ENCODE data around the gene TM2D3.

TM2D3 gene

GRCh38 chr15:101625184-101625583, 27.0 kb downstream of the TM2D3 start:
- DNase-seq (ENCODE audit: low spot score), result no peak
- FAIRE-seq, result no peak

DNA sequence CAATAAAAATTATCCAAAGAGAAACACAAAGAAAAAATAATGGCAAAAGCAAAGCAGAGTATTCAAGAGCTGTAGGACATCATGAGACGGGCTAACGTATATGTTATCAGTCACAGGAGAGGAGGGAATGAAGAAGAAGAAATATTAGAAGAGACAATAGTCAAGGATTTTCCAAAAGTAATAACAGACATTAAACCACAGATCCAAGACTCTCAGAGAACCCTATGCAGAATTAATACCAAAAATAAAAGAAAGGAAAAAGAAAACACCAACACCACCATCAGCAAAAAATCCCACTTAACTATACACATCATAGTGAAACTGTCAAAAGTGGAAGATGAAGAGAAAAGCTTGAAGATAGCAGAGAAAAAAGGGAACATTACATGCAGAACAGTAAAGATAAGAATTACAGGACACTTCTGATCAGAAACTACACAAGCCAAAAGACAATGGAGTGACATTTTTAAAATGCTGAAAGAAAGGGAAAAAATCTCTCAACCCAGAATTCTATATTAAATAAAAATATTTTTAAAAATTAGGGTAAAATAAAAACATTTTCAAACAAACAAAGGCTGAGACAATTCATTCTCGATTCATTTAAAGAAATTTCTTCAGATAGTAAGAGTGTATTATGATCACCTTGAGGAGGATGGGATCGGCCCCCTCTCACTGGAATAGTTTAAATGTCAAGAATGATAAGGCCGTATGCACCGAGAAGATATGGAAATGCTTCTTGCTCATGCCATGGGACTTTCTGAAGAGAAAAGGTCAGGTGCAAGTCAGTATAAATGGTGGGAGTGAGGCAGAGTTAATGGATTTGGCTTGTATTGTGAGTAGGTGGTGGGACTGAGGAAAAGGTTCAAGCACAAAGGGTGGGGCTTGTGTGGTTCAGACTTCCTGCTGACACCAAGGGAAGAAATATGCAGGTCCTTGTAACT, 28.5 kb downstream of the TM2D3 start:
- no peak for FAIRE-seq
- no peak for DNase-seq (ENCODE audit: low spot score)

- FAIRE-seq (no peak), DNase-seq (ENCODE audit: low spot score) (no peak)
Measured at GRCh38 chr15:101621961-101622360, 30.2 kb downstream of the TM2D3 start.

GRCh38 chr15:101620671-101621070, 31.5 kb downstream of the TM2D3 start:
- FAIRE-seq, result no peak

GRCh38 chr15:101619615-101619865, 32.6 kb downstream of the TM2D3 start:
- DNase-seq (ENCODE audit: low spot score), result no peak
- FAIRE-seq, result no peak

More at GRCh38 chr15:101620671-101621070, 31.5 kb downstream of the TM2D3 start:
- DNase-seq (ENCODE audit: low spot score), result no peak

- FAIRE-seq (no peak), DNase-seq (ENCODE audit: low spot score) (no peak)
Measured at GRCh38 chr15:101618851-101619614, 33.1 kb downstream of the TM2D3 start.

- FAIRE-seq (no peak), DNase-seq (ENCODE audit: low spot score) (no peak)
Measured at GRCh38 chr15:101618076-101618475, 34.1 kb downstream of the TM2D3 start.

GRCh38 chr15:101617390-101617965, 34.7 kb downstream of the TM2D3 start:
- DNase-seq (ENCODE audit: low spot score), result no peak
- FAIRE-seq, result no peak

GRCh38 chr15:101615986-101616848, 36.0 kb downstream of the TM2D3 start:
- DNase-seq (ENCODE audit: low spot score), result no peak
- no peak for FAIRE-seq

DNA sequence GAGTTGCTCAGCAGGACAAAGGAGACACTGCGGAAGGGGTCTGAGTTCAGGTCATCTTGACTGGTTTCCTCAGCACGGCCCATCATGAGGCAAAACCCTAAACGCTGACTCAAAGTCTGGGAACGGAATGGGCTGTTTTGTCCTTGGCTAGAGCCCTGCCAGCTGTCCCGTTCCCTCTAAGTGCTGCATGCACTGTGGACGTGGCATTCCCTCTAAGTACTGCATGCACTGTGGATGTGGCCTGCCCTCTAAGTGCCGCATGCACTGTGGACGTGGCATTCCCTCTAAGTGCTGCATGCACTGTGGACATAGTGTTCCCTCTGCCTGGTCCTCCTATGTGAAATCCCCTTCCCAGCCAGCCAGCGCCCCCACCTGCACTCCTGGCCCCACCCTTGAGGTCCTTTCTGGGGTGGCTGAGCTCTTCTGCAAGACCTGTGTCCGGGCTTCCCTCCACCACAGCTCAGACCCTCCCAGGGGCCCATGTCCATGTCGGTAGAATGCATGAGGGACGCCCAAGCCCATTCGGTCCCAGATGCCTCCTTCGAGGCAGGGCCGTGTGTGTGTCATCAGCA, 36.7 kb downstream of the TM2D3 start:
- DNase-seq (ENCODE audit: low spot score) (no peak), FAIRE-seq (no peak)

GRCh38 chr15:101614761-101615160, 37.4 kb downstream of the TM2D3 start:
- FAIRE-seq, result no peak
- no peak for DNase-seq (ENCODE audit: low spot score)

GRCh38 chr15:101614001-101614585, 38.1 kb downstream of the TM2D3 start:
- FAIRE-seq, result no peak
- DNase-seq (ENCODE audit: low spot score), result no peak

DNA sequence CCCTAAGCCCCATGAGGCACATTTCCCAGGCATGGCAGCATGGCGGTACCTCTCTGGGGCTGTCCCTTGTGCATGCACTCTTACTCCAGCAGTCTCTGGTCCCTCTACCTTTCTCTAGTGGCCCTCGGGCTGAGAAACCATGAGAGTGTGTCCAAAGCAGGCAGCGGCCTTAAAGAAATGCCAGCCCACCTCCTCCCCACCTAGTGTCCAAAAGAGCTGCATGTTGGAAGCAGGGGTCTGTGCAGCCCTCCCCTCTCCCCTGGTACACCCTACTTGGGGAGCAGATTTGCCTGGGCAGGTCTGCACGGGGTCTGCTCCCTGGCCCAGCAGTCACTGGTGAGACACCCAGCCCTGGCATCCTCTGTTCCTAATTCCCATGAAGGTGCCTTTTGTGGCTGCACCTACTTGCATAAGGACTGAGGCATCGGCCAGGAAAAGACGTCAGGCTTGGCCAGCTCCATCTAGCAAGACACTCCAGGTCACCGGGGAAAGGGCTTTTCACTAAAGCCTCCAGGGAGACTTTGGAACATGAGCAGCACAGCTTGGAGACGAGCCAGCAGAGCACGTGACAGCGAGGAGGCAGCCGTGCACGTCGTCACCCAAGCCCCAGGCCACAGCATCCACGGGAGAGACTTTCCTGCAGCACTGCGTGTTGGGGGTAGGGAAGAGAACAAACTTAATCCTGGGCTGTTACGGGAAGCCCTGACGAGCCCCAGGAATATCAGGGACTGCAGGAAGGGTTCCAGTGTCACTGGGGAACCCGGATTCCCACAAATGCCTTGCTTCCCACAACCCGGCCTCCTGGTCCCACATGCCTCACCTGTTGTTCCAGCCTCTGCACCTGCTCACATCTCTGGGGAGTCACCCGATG, 38.8 kb downstream of the TM2D3 start:
- FAIRE-seq, result no peak

GRCh38 chr15:101612676-101613075, 39.5 kb downstream of the TM2D3 start:
- FAIRE-seq (no peak), DNase-seq (ENCODE audit: low spot score) (no peak)

More for the DNA sequence above, 38.8 kb downstream of the TM2D3 start:
- DNase-seq (ENCODE audit: low spot score), result no peak

DNA sequence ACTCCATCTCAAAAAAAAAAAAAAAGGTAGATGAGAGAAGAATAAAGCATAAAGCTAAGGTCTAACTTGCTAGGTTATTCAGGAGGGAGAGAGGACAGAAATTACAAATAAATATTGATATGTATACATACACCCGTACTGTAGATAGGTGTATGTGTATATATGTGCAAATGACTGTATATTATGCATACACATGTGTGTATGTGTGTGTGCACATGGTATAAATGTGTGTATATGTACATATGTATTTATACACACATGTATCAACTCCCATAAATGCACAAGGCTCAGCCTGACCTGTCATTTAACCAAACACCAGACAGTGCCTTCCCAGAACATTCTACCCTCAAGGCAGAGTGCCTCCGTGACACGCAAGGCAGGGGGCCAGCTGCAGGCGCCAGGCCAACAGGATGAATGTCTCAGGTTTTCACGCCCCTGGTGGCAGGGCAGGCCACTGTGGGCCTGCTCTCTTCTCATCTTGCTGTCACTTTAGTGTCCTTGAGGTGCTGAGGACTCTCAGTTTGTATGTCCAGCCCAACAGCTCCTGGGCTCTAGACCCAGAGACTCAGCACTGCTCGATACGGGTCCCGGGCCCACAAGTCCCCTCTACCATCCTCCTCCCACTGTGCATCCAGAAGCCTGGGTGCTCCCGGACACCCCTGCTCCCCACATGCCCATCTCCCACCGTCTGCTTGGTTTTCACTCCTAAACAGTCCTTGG, 40.4 kb downstream of the TM2D3 start:
- FAIRE-seq, result no peak
- no peak for DNase-seq (ENCODE audit: low spot score)

DNA sequence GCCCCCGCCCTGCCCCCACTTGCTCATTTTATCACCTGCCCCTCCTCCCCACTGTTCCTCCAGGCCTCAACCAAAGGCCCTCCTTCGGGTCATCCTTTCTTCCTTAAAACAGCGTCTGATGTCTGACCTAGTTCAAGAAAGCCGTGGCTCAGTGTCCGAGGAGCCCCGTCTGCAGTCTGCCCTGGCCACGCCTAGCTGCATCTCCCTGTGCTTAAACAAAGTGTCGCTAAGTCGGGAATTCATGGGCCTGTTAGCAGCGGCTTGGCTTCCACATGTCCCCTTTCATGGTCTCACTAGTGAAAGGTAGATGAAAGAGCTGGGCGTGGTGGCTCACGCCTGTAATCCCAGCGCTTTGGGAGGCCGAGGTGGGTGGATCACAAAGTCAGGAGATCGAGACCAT, 41.2 kb downstream of the TM2D3 start:
- no peak for DNase-seq (ENCODE audit: low spot score)

DNA sequence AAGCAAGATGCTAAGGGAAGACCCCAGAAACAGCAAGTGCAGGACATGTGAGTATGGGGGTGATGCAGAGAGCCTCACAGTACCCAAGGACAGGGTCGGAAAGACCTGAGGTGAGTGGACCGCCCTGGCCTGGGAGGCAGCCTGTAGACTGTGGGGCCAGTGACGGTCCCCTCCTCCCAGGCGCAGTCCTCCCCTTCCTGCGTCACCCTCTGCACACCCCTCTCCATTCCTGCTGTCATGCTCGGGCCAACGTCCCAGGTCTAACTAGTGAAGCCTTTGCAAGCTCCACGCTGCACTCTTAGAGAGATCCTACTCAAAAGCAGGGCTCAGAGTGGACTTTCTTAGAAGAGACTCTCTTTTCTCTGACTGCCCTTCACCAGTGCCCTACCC, 41.6 kb downstream of the TM2D3 start:
- DNase-seq (ENCODE audit: low spot score) (no peak), FAIRE-seq (no peak)

More for the DNA sequence above, 41.2 kb downstream of the TM2D3 start:
- FAIRE-seq, result no peak

DNA sequence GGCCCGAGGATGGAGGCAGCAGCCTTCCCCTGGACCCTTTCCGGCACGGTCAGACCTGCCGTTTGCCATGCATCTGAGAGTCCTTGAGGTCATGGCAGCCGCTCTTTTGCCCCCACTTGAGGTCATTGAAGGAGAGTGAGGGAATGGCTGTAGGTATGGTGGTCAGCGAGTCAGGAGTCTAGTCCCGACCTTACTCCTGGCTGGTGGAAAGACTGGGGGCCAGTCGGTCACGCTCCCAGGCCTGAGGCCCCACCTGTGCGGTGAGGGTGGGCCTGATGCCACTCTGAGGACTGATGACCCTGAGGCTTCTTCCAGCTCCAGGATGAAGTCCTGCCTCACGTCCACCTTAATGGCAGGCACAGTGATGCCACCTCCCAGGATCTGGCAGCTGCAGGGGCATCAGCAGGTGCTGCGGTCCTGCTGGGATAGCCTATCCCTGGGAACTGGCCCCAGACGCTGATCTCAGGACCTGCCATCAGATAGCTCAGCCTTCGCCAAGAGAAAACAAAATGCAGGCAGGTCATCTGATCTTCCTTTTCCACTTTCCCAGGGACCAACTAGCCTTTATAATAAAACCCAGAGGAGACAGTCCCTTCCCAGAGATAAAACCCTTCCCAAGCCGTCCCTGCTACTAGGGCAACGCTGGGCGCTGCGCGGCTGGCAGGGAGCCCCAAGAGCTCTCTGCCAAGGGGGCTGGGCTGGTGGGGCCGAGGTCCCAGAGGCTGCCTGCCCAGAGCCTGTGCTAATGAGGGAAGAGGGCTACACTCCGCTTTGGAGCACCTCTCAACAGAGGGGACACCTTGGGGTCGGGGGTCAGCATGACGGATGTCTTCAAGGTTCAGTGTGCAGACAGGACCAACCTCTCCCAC, 42.2 kb downstream of the TM2D3 start:
- FAIRE-seq, result no peak

More for the DNA sequence above, 42.2 kb downstream of the TM2D3 start:
- DNase-seq (ENCODE audit: low spot score), result no peak
